Measurements from ENCODE around the gene ITSN2.
"Not testable (repeated sequence)": the region's sequence is repeated elsewhere in the genome, so short reads cannot be mapped to it uniquely, and the experiment has no call there.

ITSN2 gene

DNA sequence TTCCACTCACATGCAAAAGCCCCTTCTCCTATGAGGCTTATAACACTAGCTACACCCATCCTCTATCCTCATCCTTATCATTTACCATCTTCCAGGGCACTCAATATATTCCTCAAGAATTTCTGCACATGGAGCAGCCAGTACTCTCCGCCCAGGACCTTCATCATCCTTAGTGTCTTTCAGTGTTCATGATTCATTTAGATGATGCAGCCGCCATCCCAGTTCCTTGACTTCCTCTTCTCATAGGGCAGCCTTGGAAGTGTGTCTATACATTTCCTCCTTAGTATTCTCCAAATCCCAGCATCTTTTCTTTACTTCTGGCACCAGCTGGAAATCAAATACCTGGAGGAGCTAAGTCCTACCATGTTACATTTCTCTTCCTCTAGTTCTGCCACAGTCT is 3.0 kb upstream of the ITSN2 start:
- DNase-seq (ENCODE audit: low read depth): no peak

DNA sequence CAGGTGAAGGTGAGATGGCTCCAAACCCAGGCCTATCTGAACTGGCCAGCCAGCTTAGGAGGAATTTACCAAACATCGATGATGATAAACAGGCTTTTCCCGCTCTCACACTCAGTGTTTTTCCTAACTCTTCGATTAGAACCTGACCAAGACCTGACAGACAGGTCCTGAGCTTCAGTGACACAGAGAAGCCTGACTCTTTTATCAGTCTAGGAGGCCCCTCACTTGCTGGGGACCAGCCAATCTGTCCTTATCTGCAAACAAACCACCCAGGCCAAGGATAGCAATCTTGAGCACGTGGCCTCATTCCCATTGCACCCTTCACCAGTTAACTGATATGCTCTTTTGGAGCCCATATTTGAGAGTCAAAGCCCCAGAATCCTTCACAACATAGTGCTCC is 1.9 kb upstream of the ITSN2 start:
- DNase-seq (ENCODE audit: low read depth): no peak

GRCh38 chr2:24360963-24361330 is 611 bp upstream of the ITSN2 start:
- DNase-seq (ENCODE audit: low read depth): no peak

- DNase-seq (ENCODE audit: low read depth): peak; percentile 9
These were observed 947 bp downstream of the ITSN2 start for GRCh38 chr2:24359129-24360049.

- DNase-seq (ENCODE audit: low read depth): not testable (repeated sequence)
These were observed 2.6 kb downstream of the ITSN2 start for GRCh38 chr2:24357767-24358166.

DNA sequence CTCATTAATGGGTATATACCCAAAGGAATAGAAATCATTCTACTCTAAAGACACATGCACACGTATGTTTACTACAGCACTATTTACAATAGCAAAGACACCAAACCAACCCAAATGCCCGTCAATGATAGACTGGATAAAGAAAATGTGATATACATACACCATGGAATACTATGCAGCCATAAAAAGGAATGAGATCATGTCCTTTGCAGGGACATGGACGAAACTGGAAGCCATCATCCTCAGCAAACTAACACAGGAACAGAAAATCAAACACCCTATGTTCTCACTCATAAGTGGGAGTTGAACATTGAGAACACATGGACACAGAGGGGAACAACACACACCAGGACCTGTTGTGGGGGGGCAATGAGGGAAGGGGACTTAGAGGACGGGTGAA is 3.2 kb downstream of the ITSN2 start:
- not testable (repeated sequence) for DNase-seq (ENCODE audit: low read depth)

GRCh38 chr2:24354957-24355356 is 5.4 kb downstream of the ITSN2 start:
- DNase-seq (ENCODE audit: low read depth): no peak

- DNase-seq (ENCODE audit: low read depth): no peak
These were observed 5.9 kb downstream of the ITSN2 start for GRCh38 chr2:24354395-24354794.

- DNase-seq (ENCODE audit: low read depth): no peak
These were observed 6.4 kb downstream of the ITSN2 start for GRCh38 chr2:24353973-24354372.

- no peak for DNase-seq (ENCODE audit: low read depth)
These were observed 7.0 kb downstream of the ITSN2 start for GRCh38 chr2:24353364-24353763.

- no peak for DNase-seq (ENCODE audit: low read depth)
These were observed 7.7 kb downstream of the ITSN2 start for GRCh38 chr2:24352664-24353063.

DNA sequence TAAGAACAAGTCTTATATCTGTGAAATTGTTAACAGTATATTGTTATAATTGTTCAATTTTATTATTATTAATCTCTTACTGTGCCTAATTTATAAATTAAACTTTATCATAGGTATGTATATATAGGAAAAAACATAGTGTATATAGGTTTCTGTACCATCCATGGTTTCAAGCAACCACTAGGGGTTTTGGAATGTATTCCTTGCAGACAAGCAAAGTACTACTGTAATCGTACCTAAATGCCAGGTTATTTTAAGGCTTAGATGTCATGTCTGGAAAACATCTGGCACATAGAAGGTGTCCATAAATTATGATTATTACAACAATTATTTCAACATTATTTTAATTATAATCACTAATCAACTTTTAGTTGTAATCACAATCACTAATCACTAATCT is 8.4 kb downstream of the ITSN2 start:
- no peak for DNase-seq (ENCODE audit: low read depth)

DNA sequence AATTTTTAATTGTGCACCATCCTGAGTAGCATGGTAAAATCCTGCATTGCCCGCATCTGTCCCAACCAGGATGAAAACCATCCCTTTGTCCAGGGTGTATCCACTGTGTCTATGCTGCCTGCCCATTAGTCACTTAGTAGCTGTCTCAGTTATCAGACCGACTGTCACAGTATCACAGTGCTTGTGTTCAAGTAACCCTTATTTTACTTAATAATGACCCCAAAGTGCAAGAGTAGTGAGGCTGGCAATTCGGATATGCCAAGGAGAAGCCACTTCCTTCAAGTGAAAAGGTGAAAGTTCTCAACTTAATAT is 8.8 kb downstream of the ITSN2 start:
- no peak for DNase-seq (ENCODE audit: low read depth)

- DNase-seq (ENCODE audit: low read depth): no peak
These were observed 9.3 kb downstream of the ITSN2 start for GRCh38 chr2:24350826-24351626.

- no peak for DNase-seq (ENCODE audit: low read depth)
These were observed 11.2 kb downstream of the ITSN2 start for GRCh38 chr2:24349097-24349496.

GRCh38 chr2:24345937-24346336 is 14.4 kb downstream of the ITSN2 start:
- DNase-seq (ENCODE audit: low read depth): no peak

DNA sequence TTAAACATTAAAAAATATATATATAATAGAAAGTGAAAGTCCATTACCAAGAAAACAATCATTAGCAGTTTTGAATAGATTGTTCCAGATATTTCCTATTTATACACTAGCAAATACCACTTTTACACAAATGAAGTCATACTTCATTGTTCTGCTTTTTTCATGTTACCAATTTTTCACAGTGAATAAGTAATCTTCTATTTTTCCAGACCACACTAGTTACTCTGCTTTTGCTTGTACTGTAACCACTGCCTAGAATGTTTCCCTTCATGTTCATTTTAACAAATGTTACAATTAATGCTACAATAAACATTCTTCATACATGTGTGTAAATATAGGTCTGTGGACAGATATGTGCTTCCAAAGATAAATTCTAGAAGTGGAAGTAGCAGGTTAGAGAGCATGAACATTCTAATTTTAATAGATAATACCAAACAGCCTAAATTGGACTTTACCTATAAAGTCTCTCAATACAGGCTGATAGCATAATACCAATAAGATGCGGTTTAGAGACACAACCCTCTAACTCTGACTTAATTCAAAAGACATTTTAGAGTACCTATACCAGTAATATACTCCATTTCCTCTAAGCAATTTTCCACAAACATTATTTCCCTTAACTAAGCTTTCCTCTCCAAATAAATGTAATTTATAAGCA is 17.0 kb downstream of the ITSN2 start:
- DNase-seq (ENCODE audit: low read depth): no peak

DNA sequence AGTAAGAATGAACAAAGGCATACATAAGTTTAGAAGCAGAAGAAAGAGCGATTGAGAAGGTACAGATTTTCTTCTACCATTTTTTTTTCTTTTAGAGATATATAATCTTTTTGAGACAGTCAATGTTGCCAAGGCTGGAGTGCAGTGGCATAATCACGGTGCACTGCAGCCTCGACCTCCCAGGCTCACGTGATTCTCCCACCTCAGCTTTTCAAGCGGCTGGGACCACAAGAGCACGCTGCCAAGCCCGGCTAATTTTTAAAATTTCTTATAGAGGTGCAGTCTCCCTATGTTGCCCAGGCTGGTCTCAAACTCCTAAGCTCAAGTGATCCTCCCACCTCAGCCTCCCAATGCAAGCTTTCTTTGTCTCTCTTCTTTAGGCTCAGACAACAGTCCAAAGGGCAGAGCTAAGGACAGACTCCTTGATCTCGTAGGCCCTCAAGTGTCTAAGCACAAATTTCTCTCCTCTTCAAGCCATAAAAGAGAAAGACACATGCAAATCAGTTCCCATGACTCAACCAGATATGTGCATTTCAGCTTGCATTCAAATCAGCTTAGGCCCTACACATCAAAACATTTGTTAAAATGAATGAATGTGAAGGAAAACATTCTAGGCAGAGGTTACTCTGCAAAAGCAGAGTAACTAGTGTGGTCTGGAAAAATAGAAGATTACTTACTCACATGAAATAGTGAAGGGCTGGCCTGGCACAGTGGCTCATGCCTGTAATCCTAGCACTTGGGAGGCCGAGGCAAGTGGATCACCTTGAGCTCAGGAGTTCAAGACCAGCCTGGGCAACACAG is 18.0 kb downstream of the ITSN2 start:
- no peak for DNase-seq (ENCODE audit: low read depth)

GRCh38 chr2:24339856-24340262 is 20.5 kb downstream of the ITSN2 start:
- DNase-seq (ENCODE audit: low read depth): no peak

DNA sequence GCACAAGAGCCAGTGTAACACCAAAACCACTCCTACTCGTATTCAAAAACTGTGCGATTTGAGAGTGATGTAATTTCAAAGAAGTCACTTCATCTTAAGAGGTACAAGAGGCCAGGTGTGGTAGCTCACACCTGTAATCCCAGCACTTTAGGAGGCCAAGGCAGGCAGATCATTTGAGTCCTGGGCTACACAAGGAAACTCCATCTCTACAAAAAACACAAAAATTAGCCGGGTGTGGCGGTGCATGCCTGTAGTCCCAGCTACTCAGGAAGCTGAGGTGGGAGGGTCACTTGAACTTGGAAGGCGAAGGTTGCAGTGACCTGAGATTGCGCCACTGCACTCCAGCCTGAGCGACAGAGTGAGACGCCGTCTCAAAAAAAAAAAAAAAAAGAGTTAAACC is 21.2 kb downstream of the ITSN2 start:
- not testable (repeated sequence) for DNase-seq (ENCODE audit: low read depth)

DNA sequence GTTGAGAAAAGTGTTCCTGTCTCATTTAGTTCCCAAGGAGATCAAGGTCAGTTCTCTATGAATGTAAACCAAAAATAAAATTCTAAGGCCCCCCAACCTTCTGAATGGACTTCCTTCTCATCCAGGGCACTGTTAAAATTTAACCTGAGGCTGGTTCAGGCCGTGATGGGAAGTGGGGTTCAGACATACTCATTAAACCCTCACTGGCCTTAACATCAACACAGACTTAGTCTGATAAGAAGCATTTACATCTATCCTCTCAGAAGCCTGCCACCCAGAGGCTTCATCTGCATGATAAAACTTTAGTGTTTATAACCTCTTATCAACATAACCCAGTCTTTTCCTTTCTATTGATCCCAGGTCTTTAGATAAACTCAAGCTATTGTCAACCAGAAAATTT is 22.4 kb downstream of the ITSN2 start:
- DNase-seq (ENCODE audit: low read depth): no peak

GRCh38 chr2:24336811-24337210 is 23.5 kb downstream of the ITSN2 start:
- no peak for DNase-seq (ENCODE audit: low read depth)
